GM21367 (cell line): ENCODE measurements around the gene CCR6.
"Not testable (repeated sequence)": the region's sequence is repeated elsewhere in the genome, so short reads cannot be mapped to it uniquely, and the experiment has no call there.

ENCODE experiments used
- ATAC-seq: cut with Tn5 transposase; IDR thresholded peaks from one replicate; pipeline ENCODE4 v1.9.1; 2021; ENCODE audit not compliant: unreplicated experiment

The CCR6 gene

GRCh38 chr6:167165858-167166471 is 43.1 kb downstream of the CCR6 start:
- no peak for ATAC-seq

- not testable (repeated sequence) for ATAC-seq
These were observed 44.8 kb downstream of the CCR6 start for GRCh38 chr6:167167699-167168098.

- not testable (repeated sequence) for ATAC-seq
These were observed 45.4 kb downstream of the CCR6 start for GRCh38 chr6:167168296-167168695.

GRCh38 chr6:167169867-167170266 is 47.0 kb downstream of the CCR6 start:
- ATAC-seq = not testable (repeated sequence)

- not testable (repeated sequence) for ATAC-seq
These were observed 48.4 kb downstream of the CCR6 start for GRCh38 chr6:167171300-167171699.

- not testable (repeated sequence) for ATAC-seq
These were observed 49.1 kb downstream of the CCR6 start for GRCh38 chr6:167172011-167172410.

- ATAC-seq = not testable (repeated sequence)
These were observed 54.4 kb downstream of the CCR6 start for GRCh38 chr6:167177271-167177670.

- ATAC-seq = not testable (repeated sequence)
These were observed 56.2 kb downstream of the CCR6 start for GRCh38 chr6:167178896-167179655.

- ATAC-seq = not testable (repeated sequence)
These were observed 57.2 kb downstream of the CCR6 start for GRCh38 chr6:167180086-167180485.

GRCh38 chr6:167181351-167181750 is 58.5 kb downstream of the CCR6 start:
- not testable (repeated sequence) for ATAC-seq

- ATAC-seq = peak; percentile 70
These were observed 60.0 kb downstream of the CCR6 start for GRCh38 chr6:167182913-167183314.

GRCh38 chr6:167185101-167185500 is 62.2 kb downstream of the CCR6 start:
- ATAC-seq = not testable (repeated sequence)

GRCh38 chr6:167187275-167187674 is 64.4 kb downstream of the CCR6 start:
- not testable (repeated sequence) for ATAC-seq
